Measurements from ENCODE around the gene PRKAB1. TPM values are rescaled to one million over a fixed set of nuclear protein-coding genes. Genes with fewer than 3 reads are reported as not detected.

PRKAB1 gene
- total RNA-seq, 1 experiment from 2014 or later: 32.3 TPM

- no peak for ATAC-seq
- DNase-seq (ENCODE audit: low spot score): no peak
- Mint-ChIP-seq H3K27ac (no peak overlapping the region), H3K9me3 (no peaks in the 10 kb centered on the region), H3K27me3 (ENCODE audit: low read depth) (no peaks in the 10 kb centered on the region), H3K36me3 (peaks cover 42% of the 10 kb centered on the region), H3K4me3 (no peak overlapping the region), H3K4me1 (no peaks in the 10 kb centered on the region)
- ChIA-PET CTCF (no interaction called here), POLR2A (no interaction called here)
- no peak for TF ChIP-seq ELF4 (CRISPR knock-in tag; IDR thresholded peaks at IDR 0.05; ENCODE audit: low read depth)
- TF ChIP-seq USF2 (CRISPR knock-in tag; IDR thresholded peaks at IDR 0.05): no peak
- no peak for TF ChIP-seq NFYB (CRISPR knock-in tag; conservative IDR thresholded peaks at IDR 0.05; ENCODE audit: low read depth)
- TF ChIP-seq FOXP1 (CRISPR knock-in tag; IDR thresholded peaks at IDR 0.05; ENCODE audit: borderline replicate concordance): no peak
- TF ChIP-seq ZNF138 (CRISPR knock-in tag; conservative IDR thresholded peaks at IDR 0.05): no peak
- no peak for TF ChIP-seq E2F5 (CRISPR knock-in tag; IDR thresholded peaks at IDR 0.05)
- no peak for TF ChIP-seq CTCF (IDR thresholded peaks at IDR 0.05)
- no peak for TF ChIP-seq ATF6 (CRISPR knock-in tag; IDR thresholded peaks at IDR 0.05)
- TF ChIP-seq KAT7 (CRISPR knock-in tag; IDR thresholded peaks at IDR 0.05; ENCODE audit: borderline replicate concordance): no peak
- TF ChIP-seq NFATC4 (CRISPR knock-in tag; IDR thresholded peaks at IDR 0.05): no peak
- TF ChIP-seq TEAD1 (CRISPR knock-in tag; IDR thresholded peaks at IDR 0.05): no peak
- TF ChIP-seq ZNF219 (CRISPR knock-in tag; IDR thresholded peaks at IDR 0.05; ENCODE audit: borderline replicate concordance): no peak
- TF ChIP-seq MAX (CRISPR knock-in tag; IDR thresholded peaks at IDR 0.05): no peak
- TF ChIP-seq NR2C2 (CRISPR knock-in tag; IDR thresholded peaks at IDR 0.05): no peak
- TF ChIP-seq OVOL2 (CRISPR knock-in tag; IDR thresholded peaks at IDR 0.05; ENCODE audit: borderline replicate concordance): no peak
- TF ChIP-seq MYBL2 (CRISPR knock-in tag; IDR thresholded peaks at IDR 0.05): no peak
Measured at GRCh38 chr12:119693511-119693910, 25.6 kb downstream of the PRKAB1 start.

- Mint-ChIP-seq H3K27me3 (ENCODE audit: low read depth) (no peaks in the 10 kb centered on the region), H3K9me3 (no peaks in the 10 kb centered on the region), H3K36me3 (peaks cover 38% of the 10 kb centered on the region), H3K4me3 (no peak overlapping the region), H3K27ac (no peak overlapping the region; the same call in 1 of the 2 replicates), H3K4me1 (no peaks in the 10 kb centered on the region)
- ChIA-PET CTCF (interaction anchor here (1.0 to 2.2 kb wide), 4 partner anchors 26 to 270 kb away, joined by 3 to 16 read pairs (median 8); partner anchors contain the start of gene PRKAB1), POLR2A (no interaction called here)
- DNase-seq (ENCODE audit: low spot score) (no peak), ATAC-seq (no peak)
- no peak for TF ChIP-seq ZNF232 (CRISPR knock-in tag; IDR thresholded peaks at IDR 0.05)
- TF ChIP-seq SP1 (CRISPR knock-in tag; conservative IDR thresholded peaks at IDR 0.05): no peak
- no peak for TF ChIP-seq ZSCAN18 (CRISPR knock-in tag; IDR thresholded peaks at IDR 0.05)
- no peak for TF ChIP-seq AFF4 (CRISPR knock-in tag; IDR thresholded peaks at IDR 0.05; ENCODE audit: borderline replicate concordance)
- TF ChIP-seq CBFB (CRISPR knock-in tag; IDR thresholded peaks at IDR 0.05; ENCODE audit: low read depth): no peak
- no peak for TF ChIP-seq FOXP1 (CRISPR knock-in tag; IDR thresholded peaks at IDR 0.05; ENCODE audit: borderline replicate concordance)
Measured at GRCh38 chr12:119694111-119694510, 26.2 kb downstream of the PRKAB1 start.
